ENCODE data around the gene VIT.

DNA sequence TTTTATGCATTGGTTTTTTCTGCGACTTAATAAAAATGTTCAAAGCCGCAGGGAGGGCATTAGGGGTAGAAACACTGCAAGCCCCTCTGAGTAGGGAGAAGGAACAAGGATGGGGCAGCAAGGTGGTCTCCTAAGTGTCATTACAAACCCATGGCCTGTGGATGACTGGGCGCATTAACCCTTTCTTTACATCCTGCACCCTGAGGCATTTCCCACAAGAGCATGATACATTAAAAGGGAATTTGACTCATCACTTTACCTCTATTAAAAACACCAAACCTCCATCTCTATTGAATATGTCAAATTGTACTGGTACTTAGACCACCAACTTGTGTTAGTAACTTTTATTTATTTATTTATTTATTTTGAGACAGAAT is 112.5 kb downstream of the VIT start:
- TF ChIP-seq, protein P1, sequence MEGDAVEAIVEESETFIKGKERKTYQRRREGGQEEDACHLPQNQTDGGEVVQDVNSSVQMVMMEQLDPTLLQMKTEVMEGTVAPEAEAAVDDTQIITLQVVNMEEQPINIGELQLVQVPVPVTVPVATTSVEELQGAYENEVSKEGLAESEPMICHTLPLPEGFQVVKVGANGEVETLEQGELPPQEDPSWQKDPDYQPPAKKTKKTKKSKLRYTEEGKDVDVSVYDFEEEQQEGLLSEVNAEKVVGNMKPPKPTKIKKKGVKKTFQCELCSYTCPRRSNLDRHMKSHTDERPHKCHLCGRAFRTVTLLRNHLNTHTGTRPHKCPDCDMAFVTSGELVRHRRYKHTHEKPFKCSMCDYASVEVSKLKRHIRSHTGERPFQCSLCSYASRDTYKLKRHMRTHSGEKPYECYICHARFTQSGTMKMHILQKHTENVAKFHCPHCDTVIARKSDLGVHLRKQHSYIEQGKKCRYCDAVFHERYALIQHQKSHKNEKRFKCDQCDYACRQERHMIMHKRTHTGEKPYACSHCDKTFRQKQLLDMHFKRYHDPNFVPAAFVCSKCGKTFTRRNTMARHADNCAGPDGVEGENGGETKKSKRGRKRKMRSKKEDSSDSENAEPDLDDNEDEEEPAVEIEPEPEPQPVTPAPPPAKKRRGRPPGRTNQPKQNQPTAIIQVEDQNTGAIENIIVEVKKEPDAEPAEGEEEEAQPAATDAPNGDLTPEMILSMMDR (IDR thresholded peaks at IDR 0.05; ENCODE audit: insufficient read depth, low read length), result no peak
- no peak for TF ChIP-seq POLR2AphosphoS5 (IDR thresholded peaks at IDR 0.05; ENCODE audit: low read depth)
- TF ChIP-seq SPI1 (IDR thresholded peaks at IDR 0.05; ENCODE audit: borderline replicate concordance, low read depth), result no peak
- TF ChIP-seq, protein P2, sequence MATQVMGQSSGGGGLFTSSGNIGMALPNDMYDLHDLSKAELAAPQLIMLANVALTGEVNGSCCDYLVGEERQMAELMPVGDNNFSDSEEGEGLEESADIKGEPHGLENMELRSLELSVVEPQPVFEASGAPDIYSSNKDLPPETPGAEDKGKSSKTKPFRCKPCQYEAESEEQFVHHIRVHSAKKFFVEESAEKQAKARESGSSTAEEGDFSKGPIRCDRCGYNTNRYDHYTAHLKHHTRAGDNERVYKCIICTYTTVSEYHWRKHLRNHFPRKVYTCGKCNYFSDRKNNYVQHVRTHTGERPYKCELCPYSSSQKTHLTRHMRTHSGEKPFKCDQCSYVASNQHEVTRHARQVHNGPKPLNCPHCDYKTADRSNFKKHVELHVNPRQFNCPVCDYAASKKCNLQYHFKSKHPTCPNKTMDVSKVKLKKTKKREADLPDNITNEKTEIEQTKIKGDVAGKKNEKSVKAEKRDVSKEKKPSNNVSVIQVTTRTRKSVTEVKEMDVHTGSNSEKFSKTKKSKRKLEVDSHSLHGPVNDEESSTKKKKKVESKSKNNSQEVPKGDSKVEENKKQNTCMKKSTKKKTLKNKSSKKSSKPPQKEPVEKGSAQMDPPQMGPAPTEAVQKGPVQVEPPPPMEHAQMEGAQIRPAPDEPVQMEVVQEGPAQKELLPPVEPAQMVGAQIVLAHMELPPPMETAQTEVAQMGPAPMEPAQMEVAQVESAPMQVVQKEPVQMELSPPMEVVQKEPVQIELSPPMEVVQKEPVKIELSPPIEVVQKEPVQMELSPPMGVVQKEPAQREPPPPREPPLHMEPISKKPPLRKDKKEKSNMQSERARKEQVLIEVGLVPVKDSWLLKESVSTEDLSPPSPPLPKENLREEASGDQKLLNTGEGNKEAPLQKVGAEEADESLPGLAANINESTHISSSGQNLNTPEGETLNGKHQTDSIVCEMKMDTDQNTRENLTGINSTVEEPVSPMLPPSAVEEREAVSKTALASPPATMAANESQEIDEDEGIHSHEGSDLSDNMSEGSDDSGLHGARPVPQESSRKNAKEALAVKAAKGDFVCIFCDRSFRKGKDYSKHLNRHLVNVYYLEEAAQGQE (IDR thresholded peaks at IDR 0.05; ENCODE audit: insufficient replicate concordance, low read depth), result no peak
- no peak for TF ChIP-seq GABPA (IDR thresholded peaks at IDR 0.05; ENCODE audit: low read depth)

Measured in HL-60 (cell line).